OCI-LY3 (cell line): ENCODE results near the gene SMIM43.

Experiments used
- H2AFZ ChIP-seq: fragments of 200-600, 300-600 bp; shearing (Covaris generic); 2 replicates; pipeline ENCODE4 v1.6.0; 2014; ENCODE audit warnings: antibody characterized with exemption, low read depth, low read length
- H3K27ac ChIP-seq: fragments of 200-600, 300-600 bp; sonication (generic); 2 replicates; pipeline ENCODE4 v1.5.1; 2014; ENCODE audit warnings: mild to moderate bottlenecking, low read length, moderate library complexity, mixed read lengths
- H3K27me3 ChIP-seq: fragments of 200-600, 300-600 bp; sonication (generic); 2 replicates; pipeline ENCODE4 v1.6.1; 2014; ENCODE audit warnings: low read depth, low read length, mixed read lengths
- H3K36me3 ChIP-seq: fragments of 200-600, 300-600 bp; sonication (generic); replicated peaks from 2 replicates; pipeline ENCODE3; 2014; ENCODE audit warnings: low read depth, low read length, mixed read lengths
- H3K4me1 ChIP-seq: fragments of 300-600, 200-600 bp; sonication (generic); 2 replicates; pipeline ENCODE4 v1.6.1; 2014; ENCODE audit warnings: low read length, mixed read lengths
- H3K4me2 ChIP-seq: fragments of 200-600, 300-600 bp; sonication (generic); 2 replicates; pipeline ENCODE4 v1.6.1; 2014; ENCODE audit warnings: low read length, mixed read lengths
- H3K4me3 ChIP-seq: fragments of 300-600, 200-600 bp; sonication (generic); 2 replicates; pipeline ENCODE4 v1.5.1; 2014; ENCODE audit warnings: antibody characterized with exemption, mild to moderate bottlenecking, low read length, moderate library complexity
- H3K79me2 ChIP-seq: fragments of 300-600, 200-600 bp; shearing (Covaris generic); 2 replicates; pipeline ENCODE4 v1.6.1; 2014; ENCODE audit warnings: mild to moderate bottlenecking, low read length, mixed read lengths
- H3K9ac ChIP-seq: fragments of 300-600, 200-600 bp; shearing (Covaris generic); 2 replicates; pipeline ENCODE4 v1.6.0; 2014; ENCODE audit warnings: mild to moderate bottlenecking, low read length, moderate library complexity
- H3K9me3 ChIP-seq: fragments of 200-600, 300-600 bp; shearing (Covaris generic); 2 replicates; pipeline ENCODE4 v1.6.1; 2014; ENCODE audit warnings: low read length, mixed read lengths; ENCODE audit not compliant: insufficient read depth
- H4K20me1 ChIP-seq: fragments of 200-600, 300-600 bp; sonication (generic); 2 replicates; pipeline ENCODE4 v1.6.1; 2016; ENCODE audit warnings: low read length, mixed read lengths; ENCODE audit not compliant: insufficient read depth
- EZH2phosphoT487 ChIP-seq: fragments of 200-600 bp; shearing (Covaris generic); IDR thresholded peaks from 2 replicates; pipeline ENCODE4 v1.6.1; 2018; ENCODE audit warnings: antibody characterized with exemption, mixed run types, low read depth
- TF ChIP-seq, protein P1 (sequence below): fragments of 200-600, 300-600 bp; sonication (generic); IDR thresholded peaks from 2 replicates; pipeline ENCODE4 v1.5.1; 2014; ENCODE audit warnings: antibody characterized with exemption, low read length, low read depth

SMIM43 gene

DNA sequence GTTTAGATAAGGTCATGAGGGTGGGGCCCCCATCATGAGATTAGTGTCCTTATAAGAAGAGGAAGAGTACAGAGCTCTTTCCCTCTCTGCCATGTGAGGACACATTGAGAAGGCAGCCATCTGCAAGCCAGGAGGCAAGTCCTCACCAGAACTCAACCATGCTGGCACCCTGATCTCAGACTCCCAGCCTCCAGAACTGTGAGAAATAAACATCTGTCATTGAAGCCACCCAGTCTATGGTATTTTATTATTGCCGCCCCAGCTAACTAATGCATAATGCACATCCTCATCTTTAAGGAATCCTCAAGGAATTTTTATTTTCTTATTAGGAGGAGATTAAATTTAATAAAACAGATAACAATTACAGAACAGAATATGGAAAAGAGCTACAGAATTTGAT lies 19.4 kb upstream of the SMIM43 start:
- H3K4me3 ChIP-seq = no peak overlapping the region
- no peaks in the 10 kb centered on the region for H3K36me3 ChIP-seq
- TF ChIP-seq EZH2phosphoT487 = no peak
- TF ChIP-seq, protein P1, sequence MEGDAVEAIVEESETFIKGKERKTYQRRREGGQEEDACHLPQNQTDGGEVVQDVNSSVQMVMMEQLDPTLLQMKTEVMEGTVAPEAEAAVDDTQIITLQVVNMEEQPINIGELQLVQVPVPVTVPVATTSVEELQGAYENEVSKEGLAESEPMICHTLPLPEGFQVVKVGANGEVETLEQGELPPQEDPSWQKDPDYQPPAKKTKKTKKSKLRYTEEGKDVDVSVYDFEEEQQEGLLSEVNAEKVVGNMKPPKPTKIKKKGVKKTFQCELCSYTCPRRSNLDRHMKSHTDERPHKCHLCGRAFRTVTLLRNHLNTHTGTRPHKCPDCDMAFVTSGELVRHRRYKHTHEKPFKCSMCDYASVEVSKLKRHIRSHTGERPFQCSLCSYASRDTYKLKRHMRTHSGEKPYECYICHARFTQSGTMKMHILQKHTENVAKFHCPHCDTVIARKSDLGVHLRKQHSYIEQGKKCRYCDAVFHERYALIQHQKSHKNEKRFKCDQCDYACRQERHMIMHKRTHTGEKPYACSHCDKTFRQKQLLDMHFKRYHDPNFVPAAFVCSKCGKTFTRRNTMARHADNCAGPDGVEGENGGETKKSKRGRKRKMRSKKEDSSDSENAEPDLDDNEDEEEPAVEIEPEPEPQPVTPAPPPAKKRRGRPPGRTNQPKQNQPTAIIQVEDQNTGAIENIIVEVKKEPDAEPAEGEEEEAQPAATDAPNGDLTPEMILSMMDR = no peak
- H3K79me2 ChIP-seq = no peaks in the 10 kb centered on the region
- H3K27me3 ChIP-seq = no peaks in the 10 kb centered on the region
- no peak overlapping the region for H3K9ac ChIP-seq
- no peaks in the 10 kb centered on the region for H3K9me3 ChIP-seq
- H2AFZ ChIP-seq = no peak overlapping the region
- peaks cover 11% of the 10 kb centered on the region for H3K4me1 ChIP-seq
- no peaks in the 10 kb centered on the region for H4K20me1 ChIP-seq
- H3K4me2 ChIP-seq = no peak overlapping the region
- no peak overlapping the region for H3K27ac ChIP-seq

DNA sequence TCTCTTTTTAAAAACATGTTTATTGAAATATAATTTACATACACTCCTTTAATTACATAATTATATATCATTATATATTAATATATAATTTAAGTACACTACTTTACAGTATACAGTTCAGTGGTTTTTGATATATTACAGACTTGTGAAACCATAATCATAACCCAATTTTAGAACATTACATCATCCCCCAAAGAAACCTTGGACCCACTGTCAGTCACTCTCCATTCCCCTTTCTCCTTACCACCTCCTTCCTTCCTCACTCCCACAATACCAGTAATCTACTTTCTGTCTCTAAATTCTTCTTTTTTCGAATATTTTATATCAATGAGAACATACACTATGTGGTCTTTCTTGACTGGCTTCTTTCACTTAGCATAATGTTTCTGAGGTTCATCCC lies 18.2 kb upstream of the SMIM43 start:
- Histone ChIP-seq H3K79me2 (no peaks in the 10 kb centered on the region), H3K4me3 (no peak overlapping the region), H3K9me3 (no peaks in the 10 kb centered on the region), H3K27me3 (no peaks in the 10 kb centered on the region), H3K27ac (no peak overlapping the region), H4K20me1 (no peaks in the 10 kb centered on the region), H3K9ac (no peak overlapping the region), H3K4me1 (no peaks in the 10 kb centered on the region), H3K4me2 (no peak overlapping the region), H3K36me3 (no peaks in the 10 kb centered on the region), H2AFZ (no peak overlapping the region)
- TF ChIP-seq, protein P1 = no peak
- no peak for TF ChIP-seq EZH2phosphoT487

DNA sequence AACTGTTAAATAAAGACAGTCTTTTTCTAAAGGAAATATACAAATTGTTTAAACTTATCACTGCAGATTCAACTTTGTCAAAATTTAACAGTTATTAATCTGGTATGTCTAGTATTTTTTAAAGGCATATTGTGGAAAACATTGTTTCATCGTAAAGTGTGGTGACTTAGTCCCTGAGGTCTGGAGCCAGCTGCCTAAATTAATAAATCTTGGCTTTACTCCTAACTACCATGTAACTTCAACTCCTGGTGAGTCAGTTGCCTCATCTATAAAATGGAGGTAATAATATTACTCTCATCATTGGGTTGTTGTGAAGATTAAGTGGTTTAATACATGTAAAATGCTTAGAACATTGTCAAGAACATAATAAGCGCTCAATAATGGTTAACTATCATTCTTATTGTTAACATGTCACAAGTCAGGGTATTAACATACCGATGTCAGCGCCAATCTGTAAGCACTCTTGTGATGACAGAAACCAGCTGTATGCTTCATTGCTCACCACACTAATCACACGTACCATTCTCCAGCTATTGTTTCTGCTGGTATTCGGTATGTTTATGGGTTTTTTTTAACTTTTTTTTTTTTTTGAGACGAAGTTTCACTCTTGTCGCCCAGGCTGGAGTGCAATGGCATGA lies 14.1 kb upstream of the SMIM43 start:
- H3K36me3 ChIP-seq = no peaks in the 10 kb centered on the region
- no peak for TF ChIP-seq EZH2phosphoT487
- TF ChIP-seq, protein P1 = no peak
- no peaks in the 10 kb centered on the region for H4K20me1 ChIP-seq
- H3K27ac ChIP-seq = no peak overlapping the region
- H2AFZ ChIP-seq = no peak overlapping the region
- H3K4me2 ChIP-seq = no peak overlapping the region
- H3K4me3 ChIP-seq = no peak overlapping the region
- H3K27me3 ChIP-seq = no peaks in the 10 kb centered on the region
- no peaks in the 10 kb centered on the region for H3K79me2 ChIP-seq
- no peak overlapping the region for H3K9ac ChIP-seq
- peaks cover 9% of the 10 kb centered on the region; the same call in 1 of the 2 replicates for H3K4me1 ChIP-seq
- no peaks in the 10 kb centered on the region for H3K9me3 ChIP-seq

DNA sequence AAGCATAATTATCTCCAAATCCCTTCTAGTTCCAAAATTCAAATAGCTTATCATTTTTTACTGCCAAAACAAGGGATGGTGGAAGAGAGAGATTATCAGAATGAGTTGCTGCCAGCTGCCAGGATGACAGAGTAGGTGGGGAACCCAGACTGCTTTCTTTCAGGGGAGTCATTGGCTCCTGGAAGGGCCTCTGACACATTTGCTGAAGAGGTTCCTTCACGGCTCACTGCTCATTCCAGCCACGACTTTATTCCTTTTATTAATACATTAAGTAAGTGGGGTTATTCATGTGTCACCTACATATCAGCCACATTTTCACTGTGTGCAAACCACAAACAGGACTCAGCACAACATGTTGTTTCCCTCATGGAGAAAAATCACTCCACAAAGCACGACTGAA lies 12.7 kb upstream of the SMIM43 start:
- Histone ChIP-seq H2AFZ (no peak overlapping the region), H3K4me2 (no peak overlapping the region), H3K4me1 (peaks cover 9% of the 10 kb centered on the region; the same call in 1 of the 2 replicates), H3K9me3 (no peaks in the 10 kb centered on the region), H3K4me3 (no peak overlapping the region), H3K36me3 (no peaks in the 10 kb centered on the region), H3K79me2 (no peaks in the 10 kb centered on the region), H3K9ac (no peak overlapping the region), H3K27ac (no peak overlapping the region), H3K27me3 (no peaks in the 10 kb centered on the region), H4K20me1 (no peaks in the 10 kb centered on the region)
- TF ChIP-seq, protein P1 = no peak
- TF ChIP-seq EZH2phosphoT487 = no peak
